H1 (cell line): ENCODE data around the gene DCDC1. TPM values are rescaled to one million over a fixed set of nuclear protein-coding genes. Genes with fewer than 3 reads are reported as not detected.

Source experiments
- CTCF ChIA-PET: fragments of 300-600 bp; sonication (Branson Sonifier 250); formaldehyde crosslinking; loops from one replicate; lab custom pipeline; 2021; ENCODE audit not compliant: partially characterized antibody; lab: Charles Lee
- POLR2A ChIA-PET: fragments of 300-600 bp; sonication (Branson Sonifier 250); formaldehyde crosslinking; loops from one replicate; lab custom pipeline; 2021; ENCODE audit warnings: inconsistent platforms; ENCODE audit not compliant: partially characterized antibody; lab: Charles Lee
- DNase-seq, 2 experiments: peaks; one replicate each; pipeline versions ENCODE4 v3.0.0 to v3.0.0-alpha.2; 2010 to 2022; ENCODE audit warnings: low spot score in 2 of 2, low read depth in 1 of 2, mixed read lengths in 1 of 2
- FAIRE-seq: peaks from 2 replicates; lab custom pipeline; 2011; peaks lifted over from hg19 to GRCh38; lab: Jason Lieb, UNC
- H2AFZ ChIP-seq: 2 replicates; pipeline ENCODE4 v1.8.1; 2012; ENCODE audit warnings: low read length, inconsistent platforms
- H2AK5ac ChIP-seq: 2 replicates; pipeline ENCODE4 v1.6.1; 2013; ENCODE audit warnings: low read depth, low read length
- H2BK120ac ChIP-seq: replicated peaks from 2 replicates; pipeline ENCODE3; 2013; ENCODE audit warnings: low read depth, low read length, inconsistent platforms
- H2BK12ac ChIP-seq: 2 replicates; pipeline ENCODE4 v1.6.1; 2013; ENCODE audit warnings: low read depth, low read length
- H2BK15ac ChIP-seq: 2 replicates; pipeline ENCODE4 v1.6.1; 2013; ENCODE audit warnings: low read length
- H2BK20ac ChIP-seq: 2 replicates; pipeline ENCODE4 v1.6.1; 2013; ENCODE audit warnings: low read length
- H2BK5ac ChIP-seq: 2 replicates; pipeline ENCODE4 v1.6.1; 2013; ENCODE audit warnings: low read depth, low read length
- H3K14ac ChIP-seq: 2 replicates; pipeline ENCODE4 v1.6.1; 2013; ENCODE audit warnings: inconsistent platforms; ENCODE audit not compliant: insufficient read length
- H3K18ac ChIP-seq: 2 replicates; pipeline ENCODE4 v1.6.1; 2013; ENCODE audit warnings: low read length; ENCODE audit errors: extremely low read depth
- H3K23ac ChIP-seq: 2 replicates; pipeline ENCODE4 v1.6.1; 2013; ENCODE audit warnings: inconsistent platforms; ENCODE audit not compliant: insufficient read length
- H3K23me2 ChIP-seq: 2 replicates; pipeline ENCODE4 v1.6.1; 2013; ENCODE audit warnings: low read depth, low read length
- H3K27ac ChIP-seq: 2 replicates; pipeline ENCODE4 v1.6.1; 2011; ENCODE audit warnings: low read depth, low read length, inconsistent platforms
- H3K27me3 ChIP-seq, 4 experiments: replicated peaks in 1 of 4; 1 replicate in 1 of 4; 2 replicates in 3 of 4; pipeline versions ENCODE4 v1.6.1 to v1.8.1; 2011 to 2013; ENCODE audit warnings: low read length in 3 of 4, mild to moderate bottlenecking in 3 of 4, inconsistent platforms in 2 of 4, mixed read lengths in 2 of 4, moderate library complexity in 1 of 4; ENCODE audit not compliant: control insufficient read depth in 3 of 4, insufficient read depth in 3 of 4; ENCODE audit errors: extremely low read depth in 1 of 4
- H3K36me3 ChIP-seq, 4 experiments: 2 replicates each; pipeline versions ENCODE4 v1.6.1 to v1.8.1; 2011 to 2013; ENCODE audit warnings: mild to moderate bottlenecking in 4 of 4, low read length in 3 of 4, moderate library complexity in 2 of 4, control low read depth in 1 of 4, inconsistent platforms in 1 of 4; ENCODE audit not compliant: insufficient read depth in 4 of 4, control insufficient read depth in 2 of 4
- H3K4ac ChIP-seq: replicated peaks from 2 replicates; pipeline ENCODE3; 2013; ENCODE audit warnings: low read length, low read depth, mixed read lengths, inconsistent platforms; ENCODE audit not compliant: insufficient read length
- H3K4me1 ChIP-seq, 4 experiments: replicated peaks in 1 of 4; 1 replicate in 1 of 4; 2 replicates in 3 of 4; pipeline versions ENCODE4 v1.6.1 to v1.8.1; 2011 to 2013; ENCODE audit warnings: low read length in 3 of 4, inconsistent platforms in 2 of 4, mixed read lengths in 1 of 4; ENCODE audit not compliant: insufficient read depth in 4 of 4, control insufficient read depth in 3 of 4
- H3K4me2 ChIP-seq, 2 experiments: 2 replicates each; pipeline versions ENCODE4 v1.6.1 to v1.8.1; 2011 to 2013; ENCODE audit warnings: low read depth in 2 of 2, low read length in 2 of 2, control low read depth in 1 of 2, inconsistent platforms in 1 of 2, mild to moderate bottlenecking in 1 of 2; ENCODE audit not compliant: insufficient read depth in 1 of 2
- H3K4me3 ChIP-seq, 4 experiments: fragments of 200-600, 300-600 bp in 1 of 4; sonication (generic), shearing (Covaris generic), sonication (Bioruptor Twin) in 1 of 4; 2 replicates each; pipeline versions ENCODE4 v1.5.1 to v1.8.1; 2011 to 2016; ENCODE audit warnings: low read length in 4 of 4, low read depth in 3 of 4, control low read depth in 2 of 4, inconsistent platforms in 2 of 4, mild to moderate bottlenecking in 2 of 4, mixed read lengths in 1 of 4, moderate library complexity in 1 of 4; ENCODE audit not compliant: insufficient read depth in 2 of 4; ENCODE audit errors: extremely low read depth in 1 of 4
- H3K56ac ChIP-seq: replicated peaks from 2 replicates; pipeline ENCODE3; 2013; ENCODE audit warnings: low read depth, mild to moderate bottlenecking, mixed read lengths, low read length, inconsistent platforms; ENCODE audit not compliant: insufficient read length
- H3K79me1 ChIP-seq: 2 replicates; pipeline ENCODE4 v1.6.1; 2013; ENCODE audit warnings: low read depth, low read length, control low read depth
- H3K79me2 ChIP-seq, 2 experiments: 2 replicates each; pipeline versions ENCODE4 v1.6.1 to v1.8.1; 2012 to 2013; ENCODE audit warnings: low read length in 2 of 2, mild to moderate bottlenecking in 2 of 2, inconsistent platforms in 1 of 2; ENCODE audit not compliant: insufficient read depth in 2 of 2, control insufficient read depth in 1 of 2
- H3K9ac ChIP-seq, 4 experiments: replicated peaks in 1 of 4; 1 replicate in 1 of 4; 2 replicates in 3 of 4; pipeline versions ENCODE4 v1.6.1 to v1.8.1; 2011 to 2013; ENCODE audit warnings: low read depth in 3 of 4, low read length in 3 of 4, control low read depth in 2 of 4, mild to moderate bottlenecking in 2 of 4, moderate library complexity in 2 of 4, inconsistent platforms in 1 of 4; ENCODE audit errors: extremely low read depth in 1 of 4
- H3K9me3 ChIP-seq, 2 experiments: 2 replicates each; pipeline versions ENCODE4 v1.6.1 to v1.8.1; 2012 to 2013; ENCODE audit warnings: mild to moderate bottlenecking in 2 of 2, moderate library complexity in 2 of 2, control low read depth in 1 of 2, inconsistent platforms in 1 of 2, low read depth in 1 of 2, low read length in 1 of 2, mixed read lengths in 1 of 2; ENCODE audit not compliant: insufficient read depth in 2 of 2
- H4K20me1 ChIP-seq, 2 experiments: replicated peaks in 1 of 2; 2 replicates each; pipeline versions ENCODE3 to v1.8.1; 2011 to 2013; ENCODE audit warnings: inconsistent platforms in 2 of 2, low read length in 2 of 2, mild to moderate bottlenecking in 1 of 2; ENCODE audit not compliant: insufficient read depth in 2 of 2, control insufficient read depth in 1 of 2
- H4K5ac ChIP-seq: 2 replicates; pipeline ENCODE4 v1.6.1; 2013; ENCODE audit warnings: low read length, low read depth, mixed read lengths, inconsistent platforms; ENCODE audit not compliant: insufficient read length
- H4K8ac ChIP-seq: 2 replicates; pipeline ENCODE4 v1.8.0; 2013; ENCODE audit warnings: mild to moderate bottlenecking, moderate library complexity, low read length, inconsistent platforms; ENCODE audit not compliant: insufficient read depth; ENCODE audit errors: extremely low read depth
- H4K91ac ChIP-seq: replicated peaks from 2 replicates; pipeline ENCODE3; 2013; ENCODE audit warnings: low read length, mixed read lengths, inconsistent platforms; ENCODE audit not compliant: insufficient read length
- EGR1 ChIP-seq: IDR thresholded peaks from 2 replicates; pipeline ENCODE4 v1.6.1; 2011; ENCODE audit warnings: low read depth, low read length, borderline replicate concordance
- GABPA ChIP-seq: IDR thresholded peaks from 2 replicates; pipeline ENCODE4 v1.6.1; 2011; ENCODE audit warnings: mild to moderate bottlenecking, low read length, moderate library complexity, borderline replicate concordance; ENCODE audit not compliant: insufficient read depth
- POLR2AphosphoS5 ChIP-seq: IDR thresholded peaks from 2 replicates; pipeline ENCODE4 v1.6.1; 2011; ENCODE audit warnings: low read depth, low read length
- WGBS, 2 experiments: shearing (Covaris generic) in 1 of 2; methylation state at CpG; one replicate each; pipeline versions ENCODE4 v1.1.6 to v1.1.7; 2013 to 2015; ENCODE audit warnings: low lambda C conversion rate in 2 of 2, mixed read lengths in 2 of 2, inconsistent platforms in 1 of 2, low coverage in 1 of 2, missing lambda C conversion rate in 1 of 2; ENCODE audit not compliant: insufficient replicate concordance in 2 of 2, insufficient coverage in 1 of 2, insufficient read length in 1 of 2; ENCODE audit errors: extremely low coverage in 1 of 2, missing lambda C conversion rate in 1 of 2; 5-methylcytosine and 5-hydroxymethylcytosine counted together
- polyA plus RNA-seq, 7 experiments: library from polyadenylated mRNA; depleted of rRNA in 3 of 7; stranded (reverse) in 5 of 7; unstranded in 2 of 7; fragments of >200 nt in 5 of 7; fragments of 200-250 nt in 2 of 7; gene quantifications; 1 replicate in 5 of 7; 2 replicates in 1 of 7; 4 replicates in 1 of 7; pipeline versions ENCODE4 v1.2.1 to v1.2.3, GENCODE V29; 2011 to 2013; ENCODE audit warnings: missing spikeins in 2 of 7, mixed read lengths in 2 of 7
- total RNA-seq: library from RNA; stranded (reverse); fragmentation: NEBNext Ultra II Directional; extraction: Animal tissue kit (Norgen Biotek cat#: 25700); gene quantifications from 2 replicates; pipeline ENCODE4 v1.2.1, GENCODE V29; 2021
- TF ChIP-seq, protein P1 (sequence below): IDR thresholded peaks from 2 replicates; pipeline ENCODE4 v1.6.1; 2012; ENCODE audit warnings: inconsistent platforms

The DCDC1 gene
- total and polyA plus RNA-seq, 2 of the 8 experiments (the other 6 are each of a cell fraction or from before 2014, with no cell fraction given) = 0.15 to 0.56 TPM

DNA sequence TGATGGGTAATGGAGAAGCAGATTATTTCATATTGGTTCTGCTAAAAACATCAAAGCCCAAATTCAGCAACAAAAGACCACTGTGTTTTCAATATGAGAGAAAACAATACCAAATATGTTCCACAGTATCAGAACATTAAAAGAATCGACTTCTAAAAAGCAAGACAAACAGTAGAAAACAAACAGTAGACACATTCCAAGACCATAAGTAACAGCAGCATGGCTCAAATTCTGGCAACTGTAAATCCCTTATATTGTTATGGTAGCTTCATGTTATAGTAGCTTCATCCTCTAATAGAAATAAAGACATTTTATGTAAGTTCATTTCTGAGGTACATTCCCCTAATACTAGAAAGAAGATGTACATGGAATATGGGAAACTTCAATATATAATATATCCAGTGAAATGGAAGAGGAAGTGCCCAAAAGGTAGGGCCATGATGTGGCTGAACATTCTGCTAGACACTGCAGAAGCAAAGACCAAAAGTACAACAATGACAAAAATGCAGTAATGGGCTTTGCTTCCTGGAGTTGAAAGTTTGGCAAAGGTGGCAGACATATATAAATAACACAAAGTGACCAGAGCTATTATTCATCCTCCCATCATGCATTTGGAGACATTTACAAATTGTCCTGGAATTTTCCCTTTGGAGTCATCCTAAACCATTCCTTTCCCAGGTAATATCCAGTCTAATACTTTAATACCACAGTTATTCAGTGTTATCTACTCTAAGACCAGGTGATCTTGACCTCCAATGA lies 299.9 kb downstream of the DCDC1 start:
- H3K18ac ChIP-seq = no peak overlapping the region
- H3K79me1 ChIP-seq = no peaks in the 10 kb centered on the region
- H3K4ac ChIP-seq = no peak overlapping the region
- H2BK120ac ChIP-seq = no peak overlapping the region
- no peaks in the 10 kb centered on the region for H3K9me3 ChIP-seq
- POLR2A ChIA-PET = no interaction called here
- H3K36me3 ChIP-seq = no peaks in the 10 kb centered on the region
- no peaks in the 10 kb centered on the region for H3K79me2 ChIP-seq
- 88% methylated on average over 1 of the region's 1 CpG; no CpG with 5 or more reads in 1 of the 2 experiments for WGBS, 2 experiments
- H2AFZ ChIP-seq = no peak overlapping the region
- H3K23me2 ChIP-seq = no peaks in the 10 kb centered on the region
- no peak overlapping the region for H2BK15ac ChIP-seq
- H3K4me2 ChIP-seq = no peak overlapping the region
- H4K8ac ChIP-seq = no peak overlapping the region
- H3K27me3 ChIP-seq = no peaks in the 10 kb centered on the region
- H4K5ac ChIP-seq = no peak overlapping the region
- no peak overlapping the region for H3K14ac ChIP-seq
- no peak for FAIRE-seq
- no peak overlapping the region for H2AK5ac ChIP-seq
- H2BK20ac ChIP-seq = no peak overlapping the region
- TF ChIP-seq EGR1 (no peak), POLR2AphosphoS5 (no peak), GABPA (no peak)
- TF ChIP-seq, protein P1, sequence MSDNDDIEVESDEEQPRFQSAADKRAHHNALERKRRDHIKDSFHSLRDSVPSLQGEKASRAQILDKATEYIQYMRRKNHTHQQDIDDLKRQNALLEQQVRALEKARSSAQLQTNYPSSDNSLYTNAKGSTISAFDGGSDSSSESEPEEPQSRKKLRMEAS = no peak
- TF ChIP-seq, all 59 proteins: peak for 0
- Histone ChIP-seq H4K20me1 (no peaks in the 10 kb centered on the region), H3K9ac (no peak overlapping the region), H3K27ac (no peak overlapping the region), H3K23ac (no peak overlapping the region), H3K4me1 (no peaks in the 10 kb centered on the region), H3K4me3 (no peak overlapping the region), H2BK5ac (no peak overlapping the region), H3K56ac (no peak overlapping the region), H4K91ac (no peak overlapping the region), H2BK12ac (no peak overlapping the region)
- DNase-seq = no peak
- CTCF ChIA-PET = interaction anchor here (1.4 kb wide), 1 partner anchor 11 kb away, joined by 3 read pairs; no protein-coding TSS in a partner anchor
